GM19328 (cell line): Measurements from ENCODE around the gene LURAP1L.

Experiments used
- ATAC-seq: cut with Tn5 transposase; IDR thresholded peaks from one replicate; pipeline ENCODE4 v1.9.1; 2021; ENCODE audit warnings: mild to moderate bottlenecking, moderate library complexity; ENCODE audit not compliant: unreplicated experiment

Gene LURAP1L, protein sequence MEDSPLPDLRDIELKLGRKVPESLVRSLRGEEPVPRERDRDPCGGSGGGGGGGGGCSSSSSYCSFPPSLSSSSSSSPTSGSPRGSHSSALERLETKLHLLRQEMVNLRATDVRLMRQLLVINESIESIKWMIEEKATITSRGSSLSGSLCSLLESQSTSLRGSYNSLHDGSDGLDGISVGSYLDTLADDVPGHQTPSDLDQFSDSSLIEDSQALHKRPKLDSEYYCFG

DNA sequence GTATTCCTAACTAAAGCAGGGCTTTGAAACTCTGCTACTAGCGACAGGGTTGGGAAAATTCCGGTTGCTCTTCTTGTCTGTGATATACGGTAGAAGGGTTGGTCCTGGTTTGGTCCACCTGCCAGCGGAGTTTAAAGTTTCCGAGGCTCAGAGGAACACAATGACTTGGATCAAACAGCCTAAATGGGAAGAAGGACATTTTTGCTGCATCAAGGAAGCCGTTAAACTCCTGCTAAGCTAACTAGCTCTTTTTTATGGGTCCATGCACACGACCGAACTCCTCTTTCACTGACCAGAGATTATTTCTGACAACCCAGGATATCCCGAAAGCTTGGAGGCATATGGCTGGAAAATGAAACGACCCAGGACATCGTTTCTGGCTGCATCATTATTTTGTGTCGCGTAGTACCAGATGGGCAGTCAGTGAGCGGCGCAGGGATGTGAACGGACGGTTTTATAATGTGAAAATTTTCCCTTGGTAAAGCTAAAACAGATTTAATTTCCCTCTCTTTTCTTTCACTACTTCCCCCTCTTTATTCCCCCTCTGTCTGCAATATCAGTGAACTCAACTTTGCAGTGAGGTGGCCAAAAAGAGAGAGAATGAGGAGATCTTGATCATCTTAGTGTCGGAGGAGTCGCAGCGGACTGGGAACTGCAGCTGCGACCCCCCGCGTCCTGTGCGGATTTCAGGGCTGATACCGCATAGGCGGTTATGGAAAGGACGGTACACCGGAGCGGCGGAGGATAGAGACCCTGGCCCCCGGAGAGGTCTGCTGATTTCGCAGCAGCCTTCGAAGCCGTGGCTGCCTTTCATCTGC is at the start of gene LURAP1L:
Gene LURAP1L, plus strand, starts transcription at position 160 of the 818 bp plus-strand sequence. CDS start 696 bp downstream, outside the sequence.
- ATAC-seq, result no peak

DNA sequence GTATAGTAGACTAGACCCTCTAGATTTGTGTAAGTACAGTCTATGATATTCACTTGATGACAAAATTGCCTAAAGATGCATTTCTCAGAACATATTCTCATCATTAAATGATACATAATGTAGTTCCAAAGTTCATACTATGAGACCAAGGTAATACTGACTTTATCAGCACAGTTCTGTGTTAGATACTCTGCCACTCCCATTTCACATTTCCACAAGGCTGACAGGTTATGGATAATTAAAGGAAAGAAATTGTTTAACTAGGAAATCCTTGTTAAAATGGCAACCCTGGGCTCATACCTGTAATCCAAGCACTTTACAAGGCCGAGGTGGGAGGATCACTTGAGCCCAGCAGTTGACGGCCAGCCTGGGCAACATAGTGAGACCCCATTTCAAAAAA is 48.0 kb upstream of the LURAP1L start:
- ATAC-seq, result no peak

DNA sequence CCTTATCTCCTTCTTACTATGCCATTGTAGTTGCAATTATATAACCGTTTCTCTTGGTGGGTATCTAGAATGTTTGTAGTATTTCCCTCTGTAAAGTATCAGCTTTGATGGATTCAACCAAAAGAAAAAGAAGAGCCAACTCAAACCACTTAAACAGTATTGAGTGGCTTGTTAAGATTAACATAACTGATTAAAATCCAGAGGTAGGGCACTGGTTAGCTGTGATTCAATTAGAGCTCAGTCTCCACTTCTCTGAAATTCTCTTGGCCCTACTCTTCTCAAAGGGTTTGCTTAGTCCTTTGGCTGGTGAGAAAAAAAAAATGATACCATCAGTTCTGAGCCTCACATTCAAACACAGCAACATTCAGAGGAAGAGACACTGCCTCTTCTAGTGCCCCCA is 44.6 kb upstream of the LURAP1L start:
- no peak for ATAC-seq

DNA sequence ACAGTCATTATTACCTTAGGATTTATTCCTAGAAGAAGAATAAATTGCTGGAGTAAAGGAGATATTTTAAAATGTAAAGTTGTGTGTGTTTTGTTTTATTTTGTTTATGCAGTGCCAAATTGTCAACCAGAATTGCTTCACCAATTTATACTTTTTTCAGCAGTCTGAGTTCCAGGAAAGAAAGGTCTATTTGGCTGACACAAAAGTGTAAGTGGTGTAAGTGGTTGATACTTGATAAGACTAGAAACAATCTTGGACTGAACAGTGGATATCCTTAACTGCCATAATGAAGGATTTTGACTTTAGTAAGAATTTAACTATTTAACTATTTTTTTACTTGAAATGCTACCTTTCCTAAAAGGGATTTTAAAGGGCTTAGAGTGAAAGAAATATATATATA is 43.9 kb upstream of the LURAP1L start:
- ATAC-seq, result no peak

DNA sequence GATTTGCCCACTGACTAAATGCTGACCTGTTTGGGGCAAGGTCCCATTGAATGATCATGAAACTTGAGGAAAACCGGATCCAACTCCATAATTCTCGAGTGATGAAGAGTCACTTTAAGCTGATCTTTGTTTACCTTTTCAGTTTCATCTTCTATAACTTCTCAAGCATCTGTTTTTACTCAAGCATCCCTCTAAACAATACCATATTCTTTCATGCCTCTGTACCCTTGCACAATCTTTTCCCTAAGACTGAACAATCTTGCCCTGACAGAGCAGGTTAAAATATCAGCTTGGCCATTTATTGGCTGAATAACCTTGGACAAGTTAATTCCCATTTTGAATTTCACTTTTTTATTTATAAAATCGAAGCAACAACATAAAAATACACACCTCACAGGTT is 41.8 kb upstream of the LURAP1L start:
- no peak for ATAC-seq

DNA sequence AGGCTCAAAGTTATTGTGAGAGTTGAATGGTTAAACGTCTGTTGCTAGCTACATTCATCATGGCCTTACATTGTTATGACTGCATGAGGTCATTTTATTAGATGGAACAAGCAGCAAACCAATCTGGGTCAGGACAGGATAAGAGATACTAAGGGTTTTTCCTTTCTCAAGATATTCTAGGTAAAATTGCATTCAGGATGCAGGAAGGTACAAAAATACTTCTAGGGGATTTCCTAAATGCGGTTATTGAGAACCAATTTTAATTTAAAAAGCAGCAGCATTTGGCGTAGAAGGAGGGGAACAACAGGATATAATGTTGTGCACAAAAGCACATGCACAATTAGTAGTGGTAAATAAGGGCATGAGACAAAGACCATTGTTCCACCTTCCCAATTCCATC is 39.2 kb upstream of the LURAP1L start:
- no peak for ATAC-seq

DNA sequence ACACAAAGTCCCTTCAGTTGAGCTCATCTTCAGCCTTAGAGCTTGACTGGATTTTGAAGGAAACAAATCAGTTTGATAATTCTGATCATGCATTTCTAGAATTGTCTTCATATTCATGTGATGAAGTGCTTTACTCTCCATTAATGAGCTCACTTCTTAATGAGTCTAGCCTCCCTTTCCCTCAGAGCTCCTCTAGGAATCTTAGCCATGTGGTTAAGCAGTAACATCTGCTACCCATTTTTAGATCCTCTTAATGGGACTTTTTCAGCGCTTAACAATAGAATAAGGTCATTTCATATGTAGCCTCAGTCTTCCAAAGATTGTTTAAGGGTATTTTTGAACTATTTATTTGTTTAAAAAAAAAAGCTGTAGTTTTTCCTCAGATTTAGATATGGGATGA is 36.9 kb upstream of the LURAP1L start:
- ATAC-seq, result no peak

DNA sequence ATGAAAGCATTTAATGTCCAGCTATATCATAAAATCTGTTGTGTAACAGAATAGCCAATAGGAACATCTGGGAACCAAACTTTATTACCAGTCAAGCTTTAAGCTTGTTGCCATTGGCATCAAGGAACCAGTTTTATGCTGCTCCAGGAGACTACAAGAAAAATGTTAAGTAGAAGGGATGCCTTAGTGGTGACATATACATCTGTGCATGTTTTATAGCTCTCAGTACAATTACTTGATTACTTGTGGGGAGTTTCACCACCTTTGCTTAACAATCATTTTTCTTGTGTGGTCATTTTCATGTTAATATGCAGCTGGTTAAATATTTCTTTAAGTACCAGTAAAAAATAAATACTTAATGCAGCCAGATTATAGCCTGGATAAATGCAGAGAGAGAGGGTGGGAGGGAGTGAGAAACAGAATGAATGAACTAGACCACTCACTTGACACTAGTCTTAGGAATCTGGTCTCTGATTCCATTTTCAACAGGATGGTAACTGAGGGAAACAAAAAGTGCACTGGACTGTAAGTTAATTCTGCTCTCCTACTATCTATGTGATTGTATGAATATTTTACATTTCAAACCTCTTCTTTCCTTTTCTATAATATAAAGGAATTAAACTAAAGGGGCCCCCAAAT is 35.7 kb upstream of the LURAP1L start:
- no peak for ATAC-seq

DNA sequence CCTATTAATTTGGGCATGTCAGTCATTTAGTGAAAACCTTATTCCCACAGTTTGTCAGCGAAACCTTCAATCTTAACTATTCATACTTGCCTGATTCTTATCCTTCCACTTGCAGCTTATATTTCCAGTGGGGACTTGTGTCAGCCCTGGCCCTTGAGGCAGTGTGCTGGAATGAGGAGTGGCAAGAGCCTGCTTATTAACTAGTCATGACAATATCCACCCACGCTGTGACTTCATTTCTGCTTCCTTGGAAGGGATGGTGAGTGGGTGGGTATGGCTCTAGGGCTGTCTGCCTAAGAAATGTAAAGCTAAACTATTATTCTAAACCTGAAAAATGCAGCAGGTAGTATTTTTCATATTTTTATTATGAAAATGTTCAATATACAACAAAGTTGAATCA is 34.0 kb upstream of the LURAP1L start:
- no peak for ATAC-seq

DNA sequence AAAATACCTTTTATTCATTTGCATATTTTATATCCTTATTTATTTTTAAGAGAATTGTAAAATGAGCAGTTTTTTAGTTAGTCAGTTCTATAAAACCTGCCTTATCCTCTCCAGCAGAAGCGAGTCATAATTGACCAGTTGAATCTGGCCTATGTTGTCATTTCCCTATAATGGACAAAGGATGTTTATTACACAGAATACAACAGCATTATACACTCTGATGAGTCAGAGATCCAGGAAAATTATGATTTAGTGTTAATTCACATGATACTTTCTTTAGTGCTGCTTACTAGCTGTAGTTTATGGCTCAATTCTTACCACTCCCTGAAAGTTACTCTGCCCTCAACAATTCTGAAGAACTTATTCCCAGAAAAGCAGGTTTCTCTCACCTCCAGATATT is 26.8 kb upstream of the LURAP1L start:
- no peak for ATAC-seq

DNA sequence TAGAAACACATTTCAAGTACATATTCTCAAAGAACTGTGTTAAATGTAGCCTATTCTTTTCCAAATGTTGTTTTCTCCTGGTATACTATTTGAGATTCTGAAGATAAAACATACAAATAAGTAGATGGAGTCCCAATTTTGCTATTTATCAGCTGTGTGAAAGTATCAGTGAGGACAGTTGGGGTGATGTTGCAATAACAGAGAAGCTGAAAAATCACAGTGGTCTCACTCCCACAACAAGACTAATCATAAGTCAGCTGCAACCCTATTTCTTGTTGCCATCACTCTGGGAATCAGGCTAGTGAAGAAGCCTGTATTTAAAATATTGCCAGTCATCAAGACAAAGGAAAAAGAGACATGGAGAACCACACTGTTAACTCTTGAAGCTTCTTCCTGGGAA is 25.9 kb upstream of the LURAP1L start:
- no peak for ATAC-seq

DNA sequence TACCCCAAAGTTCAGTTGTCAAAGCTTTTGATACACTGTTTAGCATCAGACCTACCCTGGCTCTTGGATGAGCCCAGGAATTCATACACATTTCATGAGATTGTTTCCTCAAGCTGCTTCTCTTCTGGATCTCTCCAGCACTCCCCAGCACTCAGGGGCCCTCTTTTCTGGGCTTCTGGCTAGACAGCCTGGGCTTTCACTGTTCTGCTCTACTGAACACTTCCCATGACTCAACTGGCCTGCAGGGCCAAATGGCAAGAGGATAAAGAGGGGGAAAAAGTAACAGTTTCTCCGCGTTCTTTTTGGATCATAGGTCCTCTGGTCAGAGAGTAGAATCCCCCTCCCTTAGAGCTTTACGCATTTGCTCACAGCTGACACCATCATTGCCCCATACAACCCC is 20.9 kb upstream of the LURAP1L start:
- no peak for ATAC-seq

DNA sequence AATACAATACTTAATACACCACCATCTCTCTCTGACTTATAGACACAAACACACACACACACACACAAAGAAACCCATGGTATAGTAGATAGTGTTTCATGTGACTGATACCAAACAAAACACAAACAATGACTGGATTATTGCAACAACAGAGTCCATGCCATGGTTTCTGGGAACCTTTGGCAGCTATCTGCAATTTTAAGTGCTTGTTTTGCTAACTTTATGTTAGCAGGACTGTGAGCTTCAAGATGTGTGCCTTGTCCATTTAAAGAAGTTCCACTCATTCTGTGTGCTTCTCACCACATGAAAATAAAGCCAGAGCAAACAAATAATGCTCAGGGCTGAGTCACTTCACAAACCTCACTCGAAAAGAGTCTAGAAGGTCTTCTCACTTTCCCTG is 15.1 kb upstream of the LURAP1L start:
- no peak for ATAC-seq

DNA sequence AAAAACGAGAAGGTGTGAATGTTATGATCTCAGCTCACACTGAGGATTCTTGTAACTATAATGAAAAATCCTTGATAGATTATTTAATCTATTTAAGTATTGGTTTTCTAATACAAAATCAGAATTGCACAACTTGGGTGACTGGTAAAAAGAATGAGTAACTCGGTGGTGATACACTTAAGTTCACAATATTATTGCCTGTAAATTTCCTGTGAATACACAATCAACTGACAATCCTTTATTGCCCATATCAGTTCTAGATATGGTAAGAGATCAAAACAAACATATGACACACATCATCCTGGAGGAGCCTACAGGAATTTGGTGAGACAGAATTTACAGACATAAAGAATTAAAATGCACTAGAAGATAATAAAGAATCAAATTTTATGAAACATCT is 14.1 kb upstream of the LURAP1L start:
- no peak for ATAC-seq

DNA sequence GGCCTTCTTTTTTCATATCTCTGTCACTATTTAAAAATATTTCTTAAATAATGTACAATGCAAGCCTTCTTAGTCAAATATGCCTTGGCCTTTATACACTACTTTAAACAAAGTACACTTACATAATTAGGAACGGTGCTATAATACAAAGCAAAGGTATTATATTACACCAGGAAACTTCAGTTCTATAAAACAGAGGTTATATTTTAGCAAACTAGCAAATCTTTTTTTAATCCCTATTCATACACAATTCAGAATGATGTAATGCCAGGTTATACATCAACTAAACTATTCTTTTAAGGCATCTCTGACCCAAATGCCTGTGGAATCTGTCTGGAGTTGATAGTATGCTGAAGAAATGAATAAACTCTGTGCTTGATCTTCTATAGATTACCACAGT is 10.7 kb upstream of the LURAP1L start:
- no peak for ATAC-seq

DNA sequence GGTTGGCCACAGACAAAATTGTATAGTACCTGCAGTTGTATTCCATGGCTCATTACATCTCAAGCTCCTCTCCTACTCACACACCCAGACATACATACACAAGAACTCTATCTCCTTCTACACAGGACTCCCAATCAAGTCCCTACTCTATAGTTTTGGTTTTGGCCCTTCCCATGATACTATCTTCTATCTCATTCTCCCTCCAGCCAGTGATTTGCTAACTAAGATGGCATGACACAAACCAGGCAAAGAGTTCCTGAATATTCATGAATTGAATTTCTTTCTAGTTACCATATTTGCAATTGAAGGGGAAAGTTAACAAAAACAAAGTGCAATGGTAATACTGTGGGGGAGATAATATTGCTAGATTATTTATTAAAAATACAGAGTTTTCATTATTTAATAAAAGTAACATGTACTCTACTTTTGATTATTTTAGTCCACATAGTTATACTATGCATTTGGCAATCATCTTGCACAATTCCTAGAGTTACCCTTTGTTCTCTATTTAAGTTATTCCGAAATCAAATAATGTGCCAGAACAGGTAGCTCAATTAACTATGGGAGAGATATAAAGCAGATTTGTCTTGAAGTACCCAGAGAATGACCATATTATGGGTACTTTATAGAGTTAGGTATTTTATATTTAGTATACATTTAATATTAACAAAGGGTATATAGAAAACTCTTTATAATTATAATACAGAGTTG is 9.6 kb upstream of the LURAP1L start:
- ATAC-seq, result no peak

DNA sequence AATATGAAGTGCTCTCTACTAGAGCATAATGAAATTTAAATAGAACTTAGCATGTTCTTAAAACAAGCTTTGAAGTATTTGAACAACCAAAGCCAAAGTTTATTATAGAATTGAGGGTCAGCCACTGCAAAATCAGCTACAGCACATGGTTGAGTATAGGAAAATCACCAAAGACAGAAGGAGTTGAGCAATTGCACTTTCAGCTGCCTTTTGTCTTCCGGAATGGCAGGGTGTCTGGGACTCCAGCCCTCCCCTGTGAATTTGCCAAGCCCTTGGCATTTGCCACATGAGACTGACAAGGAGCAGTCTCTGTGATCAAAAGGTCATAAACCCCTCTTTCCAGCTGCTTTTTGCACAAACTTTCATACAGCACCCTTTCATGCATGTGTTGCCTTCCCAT is 8.5 kb upstream of the LURAP1L start:
- ATAC-seq, result no peak

DNA sequence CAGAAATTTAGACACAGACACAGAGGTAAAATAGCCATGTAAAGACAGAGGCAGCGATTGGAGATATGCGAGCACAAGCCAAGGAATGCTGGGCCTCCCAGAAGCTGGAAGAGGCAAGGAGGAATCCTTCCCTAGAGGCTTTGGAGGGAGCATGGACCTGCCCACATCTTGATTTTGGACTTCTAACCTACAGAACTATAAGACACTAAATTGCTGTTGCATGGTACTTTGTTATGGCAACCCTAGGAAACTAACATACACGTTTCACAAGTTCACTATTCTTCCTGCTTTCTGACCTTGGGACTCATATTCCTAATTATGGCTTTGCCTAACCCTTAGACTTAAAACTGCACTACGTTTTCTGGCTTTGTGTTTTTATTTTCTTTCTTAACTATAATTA is 4.6 kb upstream of the LURAP1L start:
- no peak for ATAC-seq

DNA sequence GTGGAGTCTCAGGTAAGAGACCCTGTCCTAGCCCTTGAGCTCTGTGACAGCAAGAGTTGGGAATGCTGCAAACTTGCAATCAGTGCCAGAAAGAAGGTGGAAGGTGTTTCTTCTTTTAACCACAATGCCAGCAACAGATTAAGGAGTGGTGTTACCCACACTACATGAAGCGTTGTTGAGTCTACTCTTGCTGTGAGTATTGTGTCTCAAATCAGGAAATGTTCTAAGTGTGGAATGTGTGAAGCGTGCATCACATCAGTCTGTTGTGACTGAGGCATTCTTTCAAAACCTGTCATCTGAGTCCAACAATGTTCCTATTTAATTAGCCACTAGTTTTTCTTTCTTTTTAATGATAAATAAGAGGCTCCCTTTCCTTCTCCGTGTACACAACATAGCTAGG is 2.9 kb upstream of the LURAP1L start:
- ATAC-seq, result no peak

DNA sequence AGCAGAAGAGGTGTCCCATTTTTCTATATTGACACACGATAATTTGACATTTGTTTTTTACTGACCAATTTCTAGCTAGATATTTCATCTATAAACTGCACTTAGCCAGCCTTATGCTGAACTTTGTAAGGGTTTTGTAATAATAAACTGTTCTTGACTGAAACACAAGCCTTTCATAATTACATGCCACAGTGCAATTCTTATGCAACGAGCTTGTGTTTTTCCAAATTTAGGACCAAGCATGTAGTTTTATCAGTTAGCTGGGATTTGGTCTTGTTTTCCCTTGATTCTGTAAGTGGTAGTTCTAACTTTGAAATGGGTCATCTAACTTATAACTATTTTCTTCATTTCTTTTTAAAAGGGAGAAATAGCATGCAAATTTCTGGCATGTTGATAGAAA is 1.3 kb upstream of the LURAP1L start:
- ATAC-seq, result no peak

DNA sequence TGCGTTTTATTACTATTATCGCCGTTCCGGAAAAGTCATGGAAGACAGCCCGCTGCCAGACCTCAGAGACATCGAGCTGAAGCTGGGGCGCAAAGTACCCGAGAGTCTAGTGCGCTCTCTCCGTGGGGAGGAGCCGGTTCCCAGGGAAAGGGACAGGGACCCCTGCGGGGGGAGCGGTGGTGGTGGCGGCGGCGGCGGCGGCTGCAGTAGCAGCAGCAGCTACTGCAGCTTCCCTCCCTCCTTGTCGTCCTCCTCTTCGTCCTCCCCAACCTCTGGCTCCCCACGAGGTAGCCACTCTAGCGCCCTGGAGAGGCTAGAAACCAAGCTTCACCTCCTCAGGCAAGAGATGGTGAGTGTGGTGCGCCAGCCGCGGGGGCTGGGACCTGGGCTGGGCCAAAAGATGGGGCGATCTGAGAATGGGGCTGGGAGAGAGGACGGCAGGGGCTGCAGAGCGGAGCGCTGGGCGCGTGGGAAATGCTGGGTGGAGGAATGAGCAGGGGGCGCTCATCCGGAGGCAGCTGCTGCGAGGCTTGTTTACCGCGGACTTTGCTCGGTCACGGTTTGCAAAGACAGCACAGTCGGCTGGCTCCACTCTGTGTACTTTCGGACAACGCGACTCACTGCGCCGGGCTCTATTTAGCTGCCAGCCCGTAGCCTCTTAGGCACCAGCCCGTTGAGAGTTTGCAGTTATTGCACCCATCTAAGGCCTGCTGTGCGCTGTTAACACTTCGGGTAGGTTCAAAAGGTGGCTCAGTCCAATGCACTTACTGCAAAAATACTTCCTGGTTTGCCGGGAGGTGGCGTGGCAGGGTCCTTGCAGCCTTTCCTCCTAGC is 1.1 kb downstream of the LURAP1L start:
- peak; percentile 66 for ATAC-seq
